Endothelial cell of coronary artery (primary cell): ENCODE data around the gene CD300LD. TPM values are rescaled to one million over a fixed set of nuclear protein-coding genes. Genes with fewer than 3 reads are reported as not detected.

Source experiments
- total RNA-seq: library from RNA; depleted of rRNA; stranded (reverse); fragments of >200 nt; gene quantifications from 2 replicates; pipeline ENCODE4 v1.2.3, GENCODE V29; 2014

The CD300LD gene
- total RNA-seq = not detected in 2 replicates

GRCh38 chr17:74592087-74592990 lies at the start of gene CD300LD:
Gene CD300LD (minus strand): TSS chr17:74592283. CDS start chr17:74592202, 81 bp downstream.

GRCh38 chr17:74623693-74624093 lies 31.6 kb upstream of the CD300LD start, which contains the start of gene CD300E:
Gene CD300E (minus strand): TSS chr17:74623738. CDS start chr17:74623621, 117 bp downstream.

GRCh38 chr17:74567397-74567796 lies 24.7 kb downstream of the CD300LD start, which contains the start of gene CD300H:
Gene CD300H (minus strand): TSS chr17:74567509.

GRCh38 chr17:74545843-74546230 lies 46.2 kb downstream of the CD300LD start, which contains the start of gene CD300C:
Gene CD300C (minus strand): TSS chr17:74546115. CDS start chr17:74545782, 333 bp downstream.

GRCh38 chr17:74531231-74531761 lies 60.8 kb downstream of the CD300LD start, which contains the start of gene CD300LB:
Gene CD300LB (minus strand): TSS chr17:74531475. CDS start chr17:74531350, 125 bp downstream.

Other genes with a start within 250 kb of the CD300LD start
- not detected in 2 replicates for gene BTBD17, start 230.4 kb downstream of the CD300LD start, total RNA-seq
- not detected in 2 replicates for gene GPR142, start 224.8 kb downstream of the CD300LD start, total RNA-seq
- gene GPRC5C, start 160.2 kb downstream of the CD300LD start, total RNA-seq = 0.09 and 0.66 TPM in 2 replicates
- gene CD300A, start 125.6 kb downstream of the CD300LD start, total RNA-seq = not detected in 2 replicates
- gene CD300LB, start 60.8 kb downstream of the CD300LD start, total RNA-seq = not detected in 2 replicates
- gene CD300C, start 46.2 kb downstream of the CD300LD start, total RNA-seq = not detected in 2 replicates
- not detected in 2 replicates for gene CD300H, start 24.8 kb downstream of the CD300LD start, total RNA-seq
- not detected in 2 replicates for gene CD300E, start 31.5 kb upstream of the CD300LD start, total RNA-seq
- gene CD300LF, start 120.6 kb upstream of the CD300LD start, total RNA-seq = not detected in 2 replicates
- 0.19 and 0.27 TPM in 2 replicates for gene RAB37, start 145.0 kb upstream of the CD300LD start, total RNA-seq
- 6.7 and 8.2 TPM in 2 replicates for gene NHERF1, start 156.3 kb upstream of the CD300LD start, total RNA-seq
- 27.5 and 37.6 TPM in 2 replicates for gene NAT9, start 184.1 kb upstream of the CD300LD start, total RNA-seq